MM.1S (cell line): ENCODE measurements around the gene TRIM54.

ENCODE experiments used
- EZH2 ChIP-seq: fragments of 300-600 bp; sonication (generic); optimal IDR thresholded peaks from 2 replicates; pipeline ENCODE3; 2017; ENCODE audit warnings: low read depth, mild to moderate bottlenecking, antibody characterized with exemption, low read length, mixed read lengths
- EZH2phosphoT487 ChIP-seq: fragments of 300-600 bp; sonication (generic); IDR thresholded peaks from 2 replicates; pipeline ENCODE4 v1.6.1; 2018; ENCODE audit warnings: antibody characterized with exemption, low read length
- TF ChIP-seq, protein P1 (sequence below): fragments of 300-600 bp; sonication (generic); IDR thresholded peaks from 2 replicates; pipeline ENCODE4 v1.5.1; 2016; ENCODE audit warnings: antibody characterized with exemption, low read length, mixed read lengths

GRCh38 chr2:27236136-27236535 is 46.1 kb upstream of the TRIM54 start:
- TF ChIP-seq, protein P1, sequence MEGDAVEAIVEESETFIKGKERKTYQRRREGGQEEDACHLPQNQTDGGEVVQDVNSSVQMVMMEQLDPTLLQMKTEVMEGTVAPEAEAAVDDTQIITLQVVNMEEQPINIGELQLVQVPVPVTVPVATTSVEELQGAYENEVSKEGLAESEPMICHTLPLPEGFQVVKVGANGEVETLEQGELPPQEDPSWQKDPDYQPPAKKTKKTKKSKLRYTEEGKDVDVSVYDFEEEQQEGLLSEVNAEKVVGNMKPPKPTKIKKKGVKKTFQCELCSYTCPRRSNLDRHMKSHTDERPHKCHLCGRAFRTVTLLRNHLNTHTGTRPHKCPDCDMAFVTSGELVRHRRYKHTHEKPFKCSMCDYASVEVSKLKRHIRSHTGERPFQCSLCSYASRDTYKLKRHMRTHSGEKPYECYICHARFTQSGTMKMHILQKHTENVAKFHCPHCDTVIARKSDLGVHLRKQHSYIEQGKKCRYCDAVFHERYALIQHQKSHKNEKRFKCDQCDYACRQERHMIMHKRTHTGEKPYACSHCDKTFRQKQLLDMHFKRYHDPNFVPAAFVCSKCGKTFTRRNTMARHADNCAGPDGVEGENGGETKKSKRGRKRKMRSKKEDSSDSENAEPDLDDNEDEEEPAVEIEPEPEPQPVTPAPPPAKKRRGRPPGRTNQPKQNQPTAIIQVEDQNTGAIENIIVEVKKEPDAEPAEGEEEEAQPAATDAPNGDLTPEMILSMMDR: no peak
- TF ChIP-seq EZH2 (no peak), EZH2phosphoT487 (no peak)
